ENCODE results near the gene EPPIN.
"Not testable (repeated sequence)": the region's sequence is repeated elsewhere in the genome, so short reads cannot be mapped to it uniquely, and the experiment has no call there.

EPPIN gene

DNA sequence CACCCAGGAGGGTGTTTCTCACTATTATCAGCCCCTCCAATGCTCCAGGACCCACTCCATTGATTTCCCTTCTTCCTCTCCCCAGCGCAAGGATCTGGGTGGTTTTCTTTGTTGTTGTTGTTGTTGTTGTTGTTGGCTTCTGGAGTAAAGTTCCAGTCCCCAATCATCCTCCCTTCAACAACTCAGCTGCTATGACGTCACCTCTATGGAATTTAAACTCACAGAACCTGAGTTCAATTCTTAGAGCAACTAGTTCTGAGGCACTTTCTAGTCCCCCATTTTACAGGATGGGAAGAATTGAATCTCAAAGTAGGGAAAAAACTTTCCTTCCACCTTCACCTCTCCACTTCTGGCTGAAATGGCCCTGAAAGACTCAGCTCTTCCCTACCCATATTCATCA lies 41.6 kb upstream of the EPPIN start:
- no peak for TF ChIP-seq CTCF (IDR thresholded peaks at IDR 0.05)
- H3K4me1 ChIP-seq = no peaks in the 10 kb centered on the region
- H3K27ac ChIP-seq = no peak overlapping the region
- DNase-seq = no peak
- no peaks in the 10 kb centered on the region for H3K27me3 ChIP-seq
- H3K4me3 ChIP-seq = no peak overlapping the region
- no peaks in the 10 kb centered on the region for H3K9me3 ChIP-seq
- intact Hi-C loops (cut with DNase I; ENCODE audit: low total_unique reads) = no loop called here
- no peaks in the 10 kb centered on the region for H3K36me3 ChIP-seq

DNA sequence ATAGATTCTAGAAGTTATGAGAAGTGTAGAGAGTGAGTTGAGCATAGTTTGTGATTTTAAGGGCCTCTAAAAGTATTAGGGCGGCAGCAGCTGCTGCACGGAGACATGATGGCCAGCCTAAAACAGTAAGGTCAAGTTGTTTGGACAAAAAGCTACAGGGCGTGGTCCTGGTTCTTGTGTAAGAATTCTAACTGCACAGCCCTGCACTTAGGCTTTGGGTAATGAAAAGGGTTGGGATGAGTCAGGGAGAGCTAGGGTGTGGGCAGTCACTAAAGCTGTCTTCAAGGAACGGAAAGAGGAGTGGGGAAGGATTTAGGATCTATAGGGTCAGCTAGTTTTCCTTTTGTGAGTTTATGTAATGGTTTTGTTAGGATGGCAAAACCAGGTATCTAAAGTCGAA lies 38.8 kb upstream of the EPPIN start:
- not testable (repeated sequence) for H3K4me3 ChIP-seq, H3K36me3 ChIP-seq

DNA sequence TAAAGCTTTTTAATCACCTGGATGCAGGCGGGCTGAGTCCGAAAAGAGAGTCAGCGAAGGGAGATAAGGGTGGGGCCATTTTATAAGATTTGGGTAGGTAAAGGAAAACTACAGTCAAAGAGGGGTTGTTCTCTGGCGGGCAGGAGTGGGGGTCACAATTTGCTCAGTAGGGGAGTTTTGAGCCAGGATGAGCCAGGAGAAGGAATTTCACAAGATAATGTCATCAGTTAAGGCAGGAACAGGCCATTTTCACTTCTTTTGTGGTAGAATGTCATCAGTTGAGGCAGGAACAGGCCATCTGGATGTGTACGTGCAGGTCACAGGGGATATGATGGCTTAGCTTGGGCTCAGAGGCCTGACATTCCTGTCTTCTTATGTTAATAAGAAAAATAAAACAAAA lies 37.1 kb upstream of the EPPIN start:
- intact Hi-C loops (cut with DNase I; ENCODE audit: low total_unique reads); H3K27me3 ChIP-seq; H3K36me3 ChIP-seq; H3K4me1 ChIP-seq; H3K4me3 ChIP-seq; H3K9me3 ChIP-seq; DNase-seq; H3K27ac ChIP-seq: not testable (repeated sequence)

More for the DNA sequence above, 38.8 kb upstream of the EPPIN start:
- H3K27ac ChIP-seq; H3K4me1 ChIP-seq; DNase-seq; H3K27me3 ChIP-seq; H3K9me3 ChIP-seq; intact Hi-C loops (cut with DNase I; ENCODE audit: low total_unique reads): not testable (repeated sequence)

DNA sequence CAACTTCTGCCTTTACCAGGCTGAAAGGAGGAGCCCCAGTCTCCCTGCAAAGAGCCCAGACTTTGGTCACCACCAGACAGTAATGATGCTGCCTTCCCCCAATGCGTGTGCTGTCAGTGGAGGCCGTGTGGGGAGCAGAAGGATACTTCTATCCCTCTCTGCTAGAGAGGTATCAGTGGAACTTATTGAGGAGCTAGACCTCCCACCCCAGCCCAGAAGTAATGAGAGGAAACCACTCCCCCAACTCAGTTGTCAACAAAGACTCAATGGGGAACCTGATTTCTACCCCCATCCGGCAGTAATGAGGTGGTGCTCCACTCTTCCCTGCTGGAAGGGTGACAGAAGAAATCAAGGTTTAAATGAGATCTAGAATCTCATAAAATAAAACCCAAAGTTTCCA lies 36.3 kb upstream of the EPPIN start:
- no peak overlapping the region for H3K4me3 ChIP-seq
- intact Hi-C loops (cut with DNase I; ENCODE audit: low total_unique reads) = no loop called here
- H3K27ac ChIP-seq = no peak overlapping the region
- TF ChIP-seq CTCF (IDR thresholded peaks at IDR 0.05) = no peak
- H3K4me1 ChIP-seq = no peaks in the 10 kb centered on the region
- DNase-seq = no peak
- no peaks in the 10 kb centered on the region for H3K36me3 ChIP-seq
- H3K9me3 ChIP-seq = no peaks in the 10 kb centered on the region
- H3K27me3 ChIP-seq = peaks cover 0 to 2% of the 10 kb centered on the region in 2 donors

- Histone ChIP-seq H3K27ac (no peak overlapping the region), H3K36me3 (no peaks in the 10 kb centered on the region), H3K27me3 (peaks cover 0 to 2% of the 10 kb centered on the region in 2 donors), H3K4me3 (no peak overlapping the region), H3K9me3 (no peaks in the 10 kb centered on the region), H3K4me1 (no peaks in the 10 kb centered on the region)
- TF ChIP-seq CTCF (IDR thresholded peaks at IDR 0.05) = no peak
- no peak for DNase-seq
- intact Hi-C loops (cut with DNase I; ENCODE audit: low total_unique reads) = no loop called here
These were observed 34.5 kb upstream of the EPPIN start for GRCh38 chr20:45581702-45582101.

- Histone ChIP-seq H3K9me3 (no peaks in the 10 kb centered on the region), H3K4me3 (no peak within 1 kb of the TSS), H3K4me1 (no peaks in the 10 kb centered on the region), H3K27ac (no peak within 1 kb of the TSS), H3K27me3 (peaks cover 0 to 2% of the 10 kb centered on the region in 2 donors), H3K36me3 (no peaks in the 10 kb centered on the region)
- TF ChIP-seq CTCF (IDR thresholded peaks at IDR 0.05) = no peak
- intact Hi-C loops (cut with DNase I; ENCODE audit: low total_unique reads) = no loop called here
- no peak for DNase-seq
These were observed 32.0 kb upstream of the EPPIN start, which contains the start of gene WFDC8 for GRCh38 chr20:45579184-45579583. Gene WFDC8, minus strand, starts transcription at chr20:45579284. Its CDS starts 37 bp downstream, at chr20:45579247.

- no peak for DNase-seq
- peaks cover 0 to under 1% of the 10 kb centered on the region in 2 donors for H3K27me3 ChIP-seq
- H3K4me3 ChIP-seq = no peak overlapping the region
- intact Hi-C loops (cut with DNase I; ENCODE audit: low total_unique reads) = no loop called here
- H3K27ac ChIP-seq = no peak overlapping the region
- no peaks in the 10 kb centered on the region for H3K4me1 ChIP-seq
- H3K9me3 ChIP-seq = no peaks in the 10 kb centered on the region
- no peak for TF ChIP-seq CTCF (IDR thresholded peaks at IDR 0.05)
- H3K36me3 ChIP-seq = no peaks in the 10 kb centered on the region
These were observed 31.0 kb upstream of the EPPIN start for GRCh38 chr20:45578231-45578630.
